GM19438 (cell line): Measurements from ENCODE around the gene FANCL.
"Not testable (repeated sequence)": the region's sequence is repeated elsewhere in the genome, so short reads cannot be mapped to it uniquely, and the experiment has no call there.

Experiments
- ATAC-seq: cut with Tn5 transposase; IDR thresholded peaks from one replicate; pipeline ENCODE4 v1.9.1; 2021; ENCODE audit warnings: low read depth; ENCODE audit not compliant: unreplicated experiment

Gene FANCL

GRCh38 chr2:58207189-58207588 is 33.9 kb downstream of the FANCL start:
- ATAC-seq: no peak

GRCh38 chr2:58206785-58207184 is 34.3 kb downstream of the FANCL start:
- ATAC-seq: no peak

- no peak for ATAC-seq
These were observed 36.7 kb downstream of the FANCL start for GRCh38 chr2:58204195-58204959.

GRCh38 chr2:58203018-58203417 is 38.1 kb downstream of the FANCL start:
- ATAC-seq: no peak

GRCh38 chr2:58202404-58202803 is 38.7 kb downstream of the FANCL start:
- ATAC-seq: no peak

- no peak for ATAC-seq
These were observed 43.2 kb downstream of the FANCL start for GRCh38 chr2:58197894-58198293.

- no peak for ATAC-seq
These were observed 45.5 kb downstream of the FANCL start for GRCh38 chr2:58195662-58196061.

GRCh38 chr2:58194458-58194857 is 46.7 kb downstream of the FANCL start:
- no peak for ATAC-seq

- not testable (repeated sequence) for ATAC-seq
These were observed 54.1 kb downstream of the FANCL start for GRCh38 chr2:58187022-58187421.

- no peak for ATAC-seq
These were observed 54.6 kb downstream of the FANCL start for GRCh38 chr2:58186501-58186900.

- no peak for ATAC-seq
These were observed 58.6 kb downstream of the FANCL start for GRCh38 chr2:58182527-58182926.

GRCh38 chr2:58180635-58181034 is 60.5 kb downstream of the FANCL start:
- no peak for ATAC-seq

GRCh38 chr2:58180175-58180574 is 61.0 kb downstream of the FANCL start:
- ATAC-seq: not testable (repeated sequence)

- not testable (repeated sequence) for ATAC-seq
These were observed 63.9 kb downstream of the FANCL start for GRCh38 chr2:58177187-58177586.

GRCh38 chr2:58171831-58172230 is 69.3 kb downstream of the FANCL start:
- not testable (repeated sequence) for ATAC-seq

- ATAC-seq: not testable (repeated sequence)
These were observed 70.7 kb downstream of the FANCL start for GRCh38 chr2:58170334-58170933.

- ATAC-seq: not testable (repeated sequence)
These were observed 71.3 kb downstream of the FANCL start for GRCh38 chr2:58169845-58170244.

GRCh38 chr2:58168130-58168529 is 73.0 kb downstream of the FANCL start:
- not testable (repeated sequence) for ATAC-seq

- ATAC-seq: no peak
These were observed 77.2 kb downstream of the FANCL start for GRCh38 chr2:58163913-58164312.

- no peak for ATAC-seq
These were observed 82.6 kb downstream of the FANCL start for GRCh38 chr2:58158481-58158880.

GRCh38 chr2:58157754-58158153 is 83.4 kb downstream of the FANCL start:
- no peak for ATAC-seq

GRCh38 chr2:58156780-58157179 is 84.3 kb downstream of the FANCL start:
- no peak for ATAC-seq
